DMS53 treated with DMSO at 0.1 percent for 48 hours (cell line): Measurements from ENCODE around the gene NTSR1.

Source experiments
- DNase-seq: peaks from one replicate; lab custom pipeline; 2025; ENCODE audit not compliant: unreplicated experiment; lab: John Stamatoyannopoulos, UW

NTSR1 gene

DNA sequence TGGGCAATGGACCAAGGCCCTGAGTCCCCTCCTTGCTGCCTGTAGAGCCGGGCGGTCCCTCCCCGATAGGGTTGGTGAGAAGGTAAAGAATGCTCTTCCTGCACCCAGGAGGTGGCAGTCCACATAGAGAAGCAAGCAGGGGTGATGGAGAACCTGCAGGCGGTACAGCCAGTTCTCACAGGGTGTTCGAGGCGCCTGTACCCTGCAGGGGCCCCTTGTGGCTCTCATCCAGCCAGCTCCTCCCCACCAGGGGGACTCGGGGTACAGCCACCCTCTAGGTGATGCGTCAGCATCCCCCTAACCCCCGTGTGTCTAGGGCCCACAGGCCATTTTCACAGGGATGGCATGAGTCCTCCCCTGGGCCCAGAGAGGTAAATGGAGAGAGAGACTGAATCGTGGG lies 103.1 kb downstream of the NTSR1 start:
- DNase-seq: no peak
